Astrocyte (in vitro differentiated cells and primary cell): Measurements from ENCODE around the gene OR13J1.
"Not testable (repeated sequence)": the region's sequence is repeated elsewhere in the genome, so short reads cannot be mapped to it uniquely, and the experiment has no call there.

Source experiments
- CTCF ChIP-seq: IDR thresholded peaks from 2 replicates; pipeline ENCODE4 v1.5.1; 2011; ENCODE audit warnings: low read depth, mild to moderate bottlenecking, inconsistent platforms, low read length, moderate library complexity; ENCODE audit not compliant: insufficient read depth
- EZH2 ChIP-seq: IDR thresholded peaks from 2 replicates; pipeline ENCODE4 v1.6.1; 2012; ENCODE audit warnings: mild to moderate bottlenecking, low read length, inconsistent platforms; ENCODE audit not compliant: insufficient read depth

GRCh38 chr9:35897376-35898099 lies 27.3 kb upstream of the OR13J1 start:
- not testable (repeated sequence) for TF ChIP-seq CTCF, EZH2
